ENCODE data around the gene EXO1. TPM values are rescaled to one million over a fixed set of nuclear protein-coding genes. Genes with fewer than 3 reads are reported as not detected.

Gene EXO1
- total RNA-seq, 1 donor from 2014 or later: 2.2 TPM

DNA sequence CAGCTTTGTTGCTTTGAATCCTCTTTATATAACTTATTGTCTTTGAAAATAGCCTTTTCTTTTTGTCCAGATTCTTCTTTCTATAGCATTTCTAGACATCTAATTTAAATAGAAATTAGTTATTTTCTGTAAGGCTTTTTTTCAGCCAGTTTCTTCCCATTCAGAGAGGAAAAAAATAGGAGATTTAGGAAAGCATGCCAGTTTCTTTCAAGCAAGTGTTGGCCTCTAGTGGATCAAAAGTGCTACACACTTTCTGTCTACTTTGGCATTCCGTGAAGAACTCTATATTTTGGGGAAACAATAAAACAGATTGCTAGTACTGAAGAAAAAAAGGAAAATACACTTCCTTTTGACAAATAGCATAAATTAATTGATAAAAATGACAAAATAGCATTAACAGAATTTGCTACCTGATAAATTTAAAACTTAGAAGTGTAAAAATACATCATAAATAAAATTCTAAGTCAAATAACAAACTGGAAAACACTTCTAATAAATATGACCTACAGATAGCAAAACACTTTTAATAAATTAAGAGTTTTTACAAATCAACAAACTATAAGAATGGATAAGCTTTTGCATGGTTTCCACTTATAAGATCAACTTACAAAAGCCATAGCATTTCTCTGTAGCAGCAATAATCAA, 13.1 kb upstream of the EXO1 start:
- peaks cover 10% of the 10 kb centered on the region for H3K4me1 Mint-ChIP-seq (ENCODE audit: low read depth, unreplicated experiment)
- H3K27me3 Mint-ChIP-seq (ENCODE audit: unreplicated experiment): no peaks in the 10 kb centered on the region
- H3K4me3 Mint-ChIP-seq (ENCODE audit: unreplicated experiment): no peak overlapping the region
- no peaks in the 10 kb centered on the region for H3K36me3 Mint-ChIP-seq (ENCODE audit: unreplicated experiment)
- H3K9me3 Mint-ChIP-seq (ENCODE audit: unreplicated experiment): no peaks in the 10 kb centered on the region
- H3K27ac Mint-ChIP-seq (ENCODE audit: unreplicated experiment): no peak overlapping the region
- no peak for DNase-seq
- TF ChIP-seq, protein P1, sequence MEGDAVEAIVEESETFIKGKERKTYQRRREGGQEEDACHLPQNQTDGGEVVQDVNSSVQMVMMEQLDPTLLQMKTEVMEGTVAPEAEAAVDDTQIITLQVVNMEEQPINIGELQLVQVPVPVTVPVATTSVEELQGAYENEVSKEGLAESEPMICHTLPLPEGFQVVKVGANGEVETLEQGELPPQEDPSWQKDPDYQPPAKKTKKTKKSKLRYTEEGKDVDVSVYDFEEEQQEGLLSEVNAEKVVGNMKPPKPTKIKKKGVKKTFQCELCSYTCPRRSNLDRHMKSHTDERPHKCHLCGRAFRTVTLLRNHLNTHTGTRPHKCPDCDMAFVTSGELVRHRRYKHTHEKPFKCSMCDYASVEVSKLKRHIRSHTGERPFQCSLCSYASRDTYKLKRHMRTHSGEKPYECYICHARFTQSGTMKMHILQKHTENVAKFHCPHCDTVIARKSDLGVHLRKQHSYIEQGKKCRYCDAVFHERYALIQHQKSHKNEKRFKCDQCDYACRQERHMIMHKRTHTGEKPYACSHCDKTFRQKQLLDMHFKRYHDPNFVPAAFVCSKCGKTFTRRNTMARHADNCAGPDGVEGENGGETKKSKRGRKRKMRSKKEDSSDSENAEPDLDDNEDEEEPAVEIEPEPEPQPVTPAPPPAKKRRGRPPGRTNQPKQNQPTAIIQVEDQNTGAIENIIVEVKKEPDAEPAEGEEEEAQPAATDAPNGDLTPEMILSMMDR (IDR thresholded peaks at IDR 0.05; ENCODE audit: partially characterized antibody, unreplicated experiment): peak; percentile 69

DNA sequence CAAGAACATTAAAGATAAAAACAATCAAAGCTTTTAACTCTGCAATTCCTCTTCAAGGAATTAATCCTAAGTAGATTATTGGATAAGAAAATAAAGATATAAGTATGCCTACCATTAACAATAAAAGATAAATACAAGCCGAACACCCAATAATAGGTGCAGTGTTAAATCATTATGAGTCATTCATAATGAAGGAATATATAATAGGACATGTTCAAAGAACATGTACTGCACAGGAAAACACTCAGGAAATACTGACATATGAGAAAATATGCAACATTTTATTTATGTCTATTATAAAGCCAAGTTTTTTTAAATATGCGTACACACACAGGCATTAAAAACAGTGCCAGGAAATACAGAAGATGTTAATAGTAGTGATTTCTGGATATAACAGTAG, 11.1 kb upstream of the EXO1 start:
- Mint-ChIP-seq H3K27ac (ENCODE audit: unreplicated experiment) (no peak overlapping the region), H3K9me3 (ENCODE audit: unreplicated experiment) (no peaks in the 10 kb centered on the region), H3K4me3 (ENCODE audit: unreplicated experiment) (no peak overlapping the region), H3K36me3 (ENCODE audit: unreplicated experiment) (no peaks in the 10 kb centered on the region), H3K4me1 (ENCODE audit: low read depth, unreplicated experiment) (peaks cover 7% of the 10 kb centered on the region), H3K27me3 (ENCODE audit: unreplicated experiment) (no peaks in the 10 kb centered on the region)
- TF ChIP-seq, protein P1 (IDR thresholded peaks at IDR 0.05; ENCODE audit: partially characterized antibody, unreplicated experiment): no peak
- DNase-seq: no peak

DNA sequence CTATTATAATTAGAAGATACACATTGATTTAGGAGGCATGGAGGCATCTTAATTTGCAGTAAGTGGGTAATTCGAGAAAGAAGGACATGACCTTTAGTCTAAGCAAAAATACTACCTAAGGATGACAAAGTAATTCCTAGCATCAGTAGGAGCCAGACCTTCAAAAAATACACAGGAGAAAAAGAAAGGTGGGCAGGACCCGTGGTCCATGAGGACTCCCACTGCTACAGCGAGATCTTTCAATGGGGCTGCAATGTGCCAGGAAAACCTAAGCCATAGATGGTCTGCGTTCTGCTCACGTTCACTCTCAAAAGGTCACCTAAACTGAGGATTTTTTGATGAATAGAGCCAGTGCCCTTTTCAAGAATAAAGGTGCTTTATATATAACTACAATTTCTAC, 10.6 kb upstream of the EXO1 start:
- Mint-ChIP-seq H3K4me3 (ENCODE audit: unreplicated experiment) (no peak overlapping the region), H3K4me1 (ENCODE audit: low read depth, unreplicated experiment) (peaks cover 2% of the 10 kb centered on the region), H3K36me3 (ENCODE audit: unreplicated experiment) (no peaks in the 10 kb centered on the region), H3K27me3 (ENCODE audit: unreplicated experiment) (no peaks in the 10 kb centered on the region), H3K9me3 (ENCODE audit: unreplicated experiment) (no peaks in the 10 kb centered on the region), H3K27ac (ENCODE audit: unreplicated experiment) (no peak overlapping the region)
- TF ChIP-seq, protein P1 (IDR thresholded peaks at IDR 0.05; ENCODE audit: partially characterized antibody, unreplicated experiment): no peak
- DNase-seq: no peak

DNA sequence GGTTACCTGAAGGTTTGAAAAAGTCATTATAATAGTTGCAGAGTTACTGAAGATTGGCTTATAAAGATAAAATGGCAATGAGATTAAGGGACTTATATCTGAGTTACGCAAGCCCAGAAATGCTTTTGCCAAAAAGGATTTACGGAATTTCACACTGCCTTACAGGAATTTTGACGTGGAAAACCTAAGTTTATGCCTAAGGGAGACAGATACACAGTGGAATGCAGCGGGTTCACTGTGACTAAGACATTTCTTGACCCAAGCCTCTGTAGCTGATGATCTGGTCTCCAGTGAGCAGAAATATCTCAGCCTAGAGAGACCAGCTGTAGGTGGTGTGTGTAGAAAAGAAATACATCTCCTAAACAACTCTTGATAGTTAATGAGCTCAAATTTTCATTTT, 10.1 kb upstream of the EXO1 start:
- no peak for DNase-seq
- no peaks in the 10 kb centered on the region for H3K36me3 Mint-ChIP-seq (ENCODE audit: unreplicated experiment)
- H3K4me1 Mint-ChIP-seq (ENCODE audit: low read depth, unreplicated experiment): no peaks in the 10 kb centered on the region
- H3K27me3 Mint-ChIP-seq (ENCODE audit: unreplicated experiment): no peaks in the 10 kb centered on the region
- no peak overlapping the region for H3K27ac Mint-ChIP-seq (ENCODE audit: unreplicated experiment)
- no peak overlapping the region for H3K4me3 Mint-ChIP-seq (ENCODE audit: unreplicated experiment)
- TF ChIP-seq, protein P1 (IDR thresholded peaks at IDR 0.05; ENCODE audit: partially characterized antibody, unreplicated experiment): no peak
- no peaks in the 10 kb centered on the region for H3K9me3 Mint-ChIP-seq (ENCODE audit: unreplicated experiment)

DNA sequence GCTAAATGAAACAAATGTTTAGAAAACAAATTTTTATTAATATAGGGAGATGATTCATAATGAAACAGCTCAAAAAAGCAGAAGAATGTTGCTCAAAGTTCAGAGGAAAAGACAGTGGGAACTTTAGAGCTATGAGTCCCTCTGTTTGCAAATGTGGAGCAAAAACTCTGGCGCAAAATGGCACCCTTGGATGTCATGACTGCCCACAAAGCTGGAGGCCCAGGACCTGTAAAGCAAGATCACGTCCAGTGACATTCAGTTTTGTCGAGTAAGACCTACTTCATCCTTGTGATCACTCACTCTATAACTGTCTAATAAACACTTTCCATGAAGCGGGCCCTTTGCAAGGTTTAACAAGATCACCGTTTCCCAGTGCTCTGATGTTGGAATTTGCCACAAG, 9.1 kb upstream of the EXO1 start:
- Mint-ChIP-seq H3K27ac (ENCODE audit: unreplicated experiment) (no peak overlapping the region), H3K36me3 (ENCODE audit: unreplicated experiment) (no peaks in the 10 kb centered on the region), H3K27me3 (ENCODE audit: unreplicated experiment) (no peaks in the 10 kb centered on the region), H3K9me3 (ENCODE audit: unreplicated experiment) (no peaks in the 10 kb centered on the region), H3K4me1 (ENCODE audit: low read depth, unreplicated experiment) (no peaks in the 10 kb centered on the region), H3K4me3 (ENCODE audit: unreplicated experiment) (no peak overlapping the region)
- DNase-seq: no peak
- TF ChIP-seq, protein P1 (IDR thresholded peaks at IDR 0.05; ENCODE audit: partially characterized antibody, unreplicated experiment): no peak
